ENCODE measurements around the gene RELN.

DNA sequence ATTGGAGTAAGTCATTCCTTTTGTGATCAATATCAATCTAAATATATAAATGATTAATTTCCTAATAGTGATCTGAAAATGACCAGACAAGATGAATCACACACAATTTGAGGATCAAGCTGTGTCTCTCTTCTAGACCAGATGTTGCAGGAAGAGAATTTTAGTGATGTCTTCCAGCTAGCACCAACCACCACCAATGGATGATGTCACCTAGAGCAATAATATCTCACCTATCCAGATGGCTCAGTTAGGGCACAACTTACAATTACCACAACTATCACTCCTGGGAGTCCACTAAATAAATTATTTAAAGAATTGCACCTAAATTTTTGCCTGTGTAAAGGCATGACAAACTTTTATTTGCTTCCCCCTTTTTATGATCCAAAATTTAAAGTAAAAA, 25.2 kb downstream of the RELN start:
- TF ChIP-seq, protein P1, sequence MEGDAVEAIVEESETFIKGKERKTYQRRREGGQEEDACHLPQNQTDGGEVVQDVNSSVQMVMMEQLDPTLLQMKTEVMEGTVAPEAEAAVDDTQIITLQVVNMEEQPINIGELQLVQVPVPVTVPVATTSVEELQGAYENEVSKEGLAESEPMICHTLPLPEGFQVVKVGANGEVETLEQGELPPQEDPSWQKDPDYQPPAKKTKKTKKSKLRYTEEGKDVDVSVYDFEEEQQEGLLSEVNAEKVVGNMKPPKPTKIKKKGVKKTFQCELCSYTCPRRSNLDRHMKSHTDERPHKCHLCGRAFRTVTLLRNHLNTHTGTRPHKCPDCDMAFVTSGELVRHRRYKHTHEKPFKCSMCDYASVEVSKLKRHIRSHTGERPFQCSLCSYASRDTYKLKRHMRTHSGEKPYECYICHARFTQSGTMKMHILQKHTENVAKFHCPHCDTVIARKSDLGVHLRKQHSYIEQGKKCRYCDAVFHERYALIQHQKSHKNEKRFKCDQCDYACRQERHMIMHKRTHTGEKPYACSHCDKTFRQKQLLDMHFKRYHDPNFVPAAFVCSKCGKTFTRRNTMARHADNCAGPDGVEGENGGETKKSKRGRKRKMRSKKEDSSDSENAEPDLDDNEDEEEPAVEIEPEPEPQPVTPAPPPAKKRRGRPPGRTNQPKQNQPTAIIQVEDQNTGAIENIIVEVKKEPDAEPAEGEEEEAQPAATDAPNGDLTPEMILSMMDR (IDR thresholded peaks at IDR 0.05), result no peak
- no peak for TF ChIP-seq POLR2A (IDR thresholded peaks at IDR 0.05)
